ENCODE measurements around the gene KCNC1. TPM values are rescaled to one million over a fixed set of nuclear protein-coding genes. Genes with fewer than 3 reads are reported as not detected.

The KCNC1 gene
- total and polyA plus RNA-seq, 2 of the 13 experiments (the other 11 are each of a cell fraction or from before 2014, with no cell fraction given), result 0.01 to 0.04 TPM

DNA sequence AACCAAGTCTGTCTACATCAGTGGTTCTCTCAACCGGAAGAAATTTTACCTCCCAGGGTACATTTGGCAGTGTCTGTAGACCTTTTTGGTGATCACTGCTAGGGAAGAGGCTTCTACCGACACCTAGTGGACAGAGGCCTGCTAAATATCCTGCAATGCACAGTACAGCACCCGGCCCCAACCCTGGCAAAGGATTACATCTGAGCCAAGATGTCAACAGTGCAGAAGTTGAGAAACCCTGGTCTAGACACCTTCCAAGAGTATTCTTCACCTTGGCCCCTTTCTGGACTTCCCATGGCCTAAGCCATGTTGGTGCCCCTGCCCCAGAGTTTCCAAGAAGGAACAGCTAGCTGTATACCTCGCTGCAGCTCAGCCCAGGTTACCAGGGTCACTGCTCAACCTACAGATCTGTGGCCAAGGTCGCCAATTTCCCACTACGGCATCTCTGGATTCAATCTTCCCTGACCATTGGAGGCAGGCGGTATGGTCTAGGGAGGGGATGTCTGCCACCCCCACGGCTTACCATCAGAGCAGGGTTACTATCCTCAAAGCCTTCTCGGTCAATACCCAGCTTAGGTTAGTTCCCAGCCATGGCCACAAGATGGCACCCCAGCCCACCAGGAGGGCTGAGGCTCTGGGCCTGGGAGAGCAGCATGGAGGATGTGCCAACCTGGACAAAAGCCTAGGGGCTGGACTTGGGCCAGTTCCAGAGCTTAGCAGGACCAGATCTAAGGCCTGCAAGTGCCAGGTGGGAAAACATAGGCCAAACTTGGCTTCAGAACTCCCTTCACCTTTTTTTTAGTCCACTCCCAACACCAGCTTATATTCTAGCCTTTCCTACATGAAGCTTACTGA lies 3.7 kb upstream of the KCNC1 start (continued):
- no peak for TF ChIP-seq ZNF607 (CRISPR knock-in tag; IDR thresholded peaks at IDR 0.05; ENCODE audit: borderline replicate concordance)
- no peak for TF ChIP-seq ZNF446 (CRISPR knock-in tag; IDR thresholded peaks at IDR 0.05)
- TF ChIP-seq THAP11 (CRISPR knock-in tag; IDR thresholded peaks at IDR 0.05), result peak; percentile 35; the same call in 1 of the 2 replicates
- TF ChIP-seq KDM3A (CRISPR knock-in tag; IDR thresholded peaks at IDR 0.05; ENCODE audit: low read depth), result 0 out of 2 replicates have a peak, but pooled peaks have one; percentile 34
- TF ChIP-seq, protein P1, sequence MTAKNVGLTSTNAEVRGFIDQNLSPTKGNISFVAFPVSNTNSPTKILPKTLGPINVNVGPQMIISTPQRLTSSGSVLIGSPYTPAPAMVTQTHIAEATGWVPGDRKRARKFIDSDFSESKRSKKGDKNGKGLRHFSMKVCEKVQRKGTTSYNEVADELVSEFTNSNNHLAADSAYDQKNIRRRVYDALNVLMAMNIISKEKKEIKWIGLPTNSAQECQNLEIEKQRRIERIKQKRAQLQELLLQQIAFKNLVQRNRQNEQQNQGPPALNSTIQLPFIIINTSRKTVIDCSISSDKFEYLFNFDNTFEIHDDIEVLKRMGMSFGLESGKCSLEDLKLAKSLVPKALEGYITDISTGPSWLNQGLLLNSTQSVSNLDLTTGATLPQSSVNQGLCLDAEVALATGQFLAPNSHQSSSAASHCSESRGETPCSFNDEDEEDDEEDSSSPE (CRISPR knock-in tag; IDR thresholded peaks at IDR 0.05), result no peak
- TF ChIP-seq, protein P2, sequence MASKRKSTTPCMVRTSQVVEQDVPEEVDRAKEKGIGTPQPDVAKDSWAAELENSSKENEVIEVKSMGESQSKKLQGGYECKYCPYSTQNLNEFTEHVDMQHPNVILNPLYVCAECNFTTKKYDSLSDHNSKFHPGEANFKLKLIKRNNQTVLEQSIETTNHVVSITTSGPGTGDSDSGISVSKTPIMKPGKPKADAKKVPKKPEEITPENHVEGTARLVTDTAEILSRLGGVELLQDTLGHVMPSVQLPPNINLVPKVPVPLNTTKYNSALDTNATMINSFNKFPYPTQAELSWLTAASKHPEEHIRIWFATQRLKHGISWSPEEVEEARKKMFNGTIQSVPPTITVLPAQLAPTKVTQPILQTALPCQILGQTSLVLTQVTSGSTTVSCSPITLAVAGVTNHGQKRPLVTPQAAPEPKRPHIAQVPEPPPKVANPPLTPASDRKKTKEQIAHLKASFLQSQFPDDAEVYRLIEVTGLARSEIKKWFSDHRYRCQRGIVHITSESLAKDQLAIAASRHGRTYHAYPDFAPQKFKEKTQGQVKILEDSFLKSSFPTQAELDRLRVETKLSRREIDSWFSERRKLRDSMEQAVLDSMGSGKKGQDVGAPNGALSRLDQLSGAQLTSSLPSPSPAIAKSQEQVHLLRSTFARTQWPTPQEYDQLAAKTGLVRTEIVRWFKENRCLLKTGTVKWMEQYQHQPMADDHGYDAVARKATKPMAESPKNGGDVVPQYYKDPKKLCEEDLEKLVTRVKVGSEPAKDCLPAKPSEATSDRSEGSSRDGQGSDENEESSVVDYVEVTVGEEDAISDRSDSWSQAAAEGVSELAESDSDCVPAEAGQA (IDR thresholded peaks at IDR 0.05; ENCODE audit: low read depth), result 0 out of 2 replicates have a peak, but pooled peaks have one; percentile 17
- TF ChIP-seq, protein P2 (CRISPR knock-in tag; IDR thresholded peaks at IDR 0.05; ENCODE audit: borderline replicate concordance), result no peak
- TF ChIP-seq ZNF331 (CRISPR knock-in tag; IDR thresholded peaks at IDR 0.05), result 0 out of 2 replicates have a peak, but pooled peaks have one; percentile 15
- 0 out of 2 replicates have a peak, but pooled peaks have one; percentile 32 for TF ChIP-seq ZNF619 (CRISPR knock-in tag; IDR thresholded peaks at IDR 0.05)
- TF ChIP-seq, protein P3, sequence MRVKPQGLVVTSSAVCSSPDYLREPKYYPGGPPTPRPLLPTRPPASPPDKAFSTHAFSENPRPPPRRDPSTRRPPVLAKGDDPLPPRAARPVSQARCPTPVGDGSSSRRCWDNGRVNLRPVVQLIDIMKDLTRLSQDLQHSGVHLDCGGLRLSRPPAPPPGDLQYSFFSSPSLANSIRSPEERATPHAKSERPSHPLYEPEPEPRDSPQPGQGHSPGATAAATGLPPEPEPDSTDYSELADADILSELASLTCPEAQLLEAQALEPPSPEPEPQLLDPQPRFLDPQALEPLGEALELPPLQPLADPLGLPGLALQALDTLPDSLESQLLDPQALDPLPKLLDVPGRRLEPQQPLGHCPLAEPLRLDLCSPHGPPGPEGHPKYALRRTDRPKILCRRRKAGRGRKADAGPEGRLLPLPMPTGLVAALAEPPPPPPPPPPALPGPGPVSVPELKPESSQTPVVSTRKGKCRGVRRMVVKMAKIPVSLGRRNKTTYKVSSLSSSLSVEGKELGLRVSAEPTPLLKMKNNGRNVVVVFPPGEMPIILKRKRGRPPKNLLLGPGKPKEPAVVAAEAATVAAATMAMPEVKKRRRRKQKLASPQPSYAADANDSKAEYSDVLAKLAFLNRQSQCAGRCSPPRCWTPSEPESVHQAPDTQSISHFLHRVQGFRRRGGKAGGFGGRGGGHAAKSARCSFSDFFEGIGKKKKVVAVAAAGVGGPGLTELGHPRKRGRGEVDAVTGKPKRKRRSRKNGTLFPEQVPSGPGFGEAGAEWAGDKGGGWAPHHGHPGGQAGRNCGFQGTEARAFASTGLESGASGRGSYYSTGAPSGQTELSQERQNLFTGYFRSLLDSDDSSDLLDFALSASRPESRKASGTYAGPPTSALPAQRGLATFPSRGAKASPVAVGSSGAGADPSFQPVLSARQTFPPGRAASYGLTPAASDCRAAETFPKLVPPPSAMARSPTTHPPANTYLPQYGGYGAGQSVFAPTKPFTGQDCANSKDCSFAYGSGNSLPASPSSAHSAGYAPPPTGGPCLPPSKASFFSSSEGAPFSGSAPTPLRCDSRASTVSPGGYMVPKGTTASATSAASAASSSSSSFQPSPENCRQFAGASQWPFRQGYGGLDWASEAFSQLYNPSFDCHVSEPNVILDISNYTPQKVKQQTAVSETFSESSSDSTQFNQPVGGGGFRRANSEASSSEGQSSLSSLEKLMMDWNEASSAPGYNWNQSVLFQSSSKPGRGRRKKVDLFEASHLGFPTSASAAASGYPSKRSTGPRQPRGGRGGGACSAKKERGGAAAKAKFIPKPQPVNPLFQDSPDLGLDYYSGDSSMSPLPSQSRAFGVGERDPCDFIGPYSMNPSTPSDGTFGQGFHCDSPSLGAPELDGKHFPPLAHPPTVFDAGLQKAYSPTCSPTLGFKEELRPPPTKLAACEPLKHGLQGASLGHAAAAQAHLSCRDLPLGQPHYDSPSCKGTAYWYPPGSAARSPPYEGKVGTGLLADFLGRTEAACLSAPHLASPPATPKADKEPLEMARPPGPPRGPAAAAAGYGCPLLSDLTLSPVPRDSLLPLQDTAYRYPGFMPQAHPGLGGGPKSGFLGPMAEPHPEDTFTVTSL (CRISPR knock-in tag; IDR thresholded peaks at IDR 0.05; ENCODE audit: borderline replicate concordance), result no peak
- peak; percentile 28; the same call in 1 of the 2 replicates for TF ChIP-seq ZNF839 (CRISPR knock-in tag; IDR thresholded peaks at IDR 0.05; ENCODE audit: borderline replicate concordance)
- no peak for TF ChIP-seq ZNF335 (CRISPR knock-in tag; IDR thresholded peaks at IDR 0.05)
- TF ChIP-seq CEBPG (CRISPR knock-in tag; IDR thresholded peaks at IDR 0.05), result 0 out of 2 replicates have a peak, but pooled peaks have one; percentile 9
- TF ChIP-seq, protein P4, sequence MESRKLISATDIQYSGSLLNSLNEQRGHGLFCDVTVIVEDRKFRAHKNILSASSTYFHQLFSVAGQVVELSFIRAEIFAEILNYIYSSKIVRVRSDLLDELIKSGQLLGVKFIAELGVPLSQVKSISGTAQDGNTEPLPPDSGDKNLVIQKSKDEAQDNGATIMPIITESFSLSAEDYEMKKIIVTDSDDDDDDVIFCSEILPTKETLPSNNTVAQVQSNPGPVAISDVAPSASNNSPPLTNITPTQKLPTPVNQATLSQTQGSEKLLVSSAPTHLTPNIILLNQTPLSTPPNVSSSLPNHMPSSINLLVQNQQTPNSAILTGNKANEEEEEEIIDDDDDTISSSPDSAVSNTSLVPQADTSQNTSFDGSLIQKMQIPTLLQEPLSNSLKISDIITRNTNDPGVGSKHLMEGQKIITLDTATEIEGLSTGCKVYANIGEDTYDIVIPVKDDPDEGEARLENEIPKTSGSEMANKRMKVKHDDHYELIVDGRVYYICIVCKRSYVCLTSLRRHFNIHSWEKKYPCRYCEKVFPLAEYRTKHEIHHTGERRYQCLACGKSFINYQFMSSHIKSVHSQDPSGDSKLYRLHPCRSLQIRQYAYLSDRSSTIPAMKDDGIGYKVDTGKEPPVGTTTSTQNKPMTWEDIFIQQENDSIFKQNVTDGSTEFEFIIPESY (CRISPR knock-in tag; IDR thresholded peaks at IDR 0.05), result no peak

All from HepG2 (cell line).